Measurements from ENCODE around the gene NFKBIB.
"Not testable (repeated sequence)": the region's sequence is repeated elsewhere in the genome, so short reads cannot be mapped to it uniquely, and the experiment has no call there.

Gene NFKBIB, protein sequence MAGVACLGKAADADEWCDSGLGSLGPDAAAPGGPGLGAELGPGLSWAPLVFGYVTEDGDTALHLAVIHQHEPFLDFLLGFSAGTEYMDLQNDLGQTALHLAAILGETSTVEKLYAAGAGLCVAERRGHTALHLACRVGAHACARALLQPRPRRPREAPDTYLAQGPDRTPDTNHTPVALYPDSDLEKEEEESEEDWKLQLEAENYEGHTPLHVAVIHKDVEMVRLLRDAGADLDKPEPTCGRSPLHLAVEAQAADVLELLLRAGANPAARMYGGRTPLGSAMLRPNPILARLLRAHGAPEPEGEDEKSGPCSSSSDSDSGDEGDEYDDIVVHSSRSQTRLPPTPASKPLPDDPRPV

DNA sequence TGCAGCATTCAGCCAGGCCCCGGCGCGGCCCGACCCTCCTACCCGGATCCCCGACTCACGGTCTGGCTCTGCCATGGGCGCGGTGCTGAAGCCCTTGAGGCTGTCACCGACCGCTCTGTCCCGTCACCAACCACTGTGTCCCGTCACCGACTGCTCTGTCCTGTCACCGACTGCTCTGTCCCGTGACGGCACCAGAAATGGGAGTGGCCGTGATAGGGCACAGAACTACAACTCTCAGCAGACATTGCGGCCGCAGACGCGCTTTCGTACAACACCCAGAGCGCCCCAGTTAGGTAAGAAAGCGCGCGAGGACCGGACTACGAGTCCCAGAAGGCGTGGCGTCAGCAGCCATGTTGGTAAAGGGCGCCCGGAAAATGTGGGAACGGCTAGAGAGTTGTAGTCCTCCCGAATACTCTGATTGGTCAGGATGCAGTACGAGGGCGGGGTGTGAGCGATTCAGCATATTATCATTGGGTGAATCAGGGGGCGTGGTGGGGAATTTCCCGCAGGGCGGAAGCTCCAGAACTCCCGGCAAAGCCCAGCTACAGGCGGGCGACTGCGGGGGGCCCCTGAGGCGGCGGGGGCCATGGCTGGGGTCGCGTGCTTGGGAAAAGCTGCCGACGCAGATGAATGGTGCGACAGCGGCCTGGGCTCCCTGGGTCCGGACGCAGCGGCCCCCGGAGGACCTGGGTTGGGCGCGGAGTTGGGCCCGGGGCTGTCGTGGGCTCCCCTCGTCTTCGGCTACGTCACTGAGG is at the start of gene NFKBIB, which contains the start of gene SIRT2:
Gene NFKBIB (plus strand): TSS at position 523 of the 755 bp plus-strand sequence. CDS start 64 bp downstream, at position 587.
Gene SIRT2 (minus strand): TSS at position 172 of the 755 bp plus-strand sequence. CDS start 97 bp downstream, at position 75.
- DNase-seq, result peak; percentile 100

DNA sequence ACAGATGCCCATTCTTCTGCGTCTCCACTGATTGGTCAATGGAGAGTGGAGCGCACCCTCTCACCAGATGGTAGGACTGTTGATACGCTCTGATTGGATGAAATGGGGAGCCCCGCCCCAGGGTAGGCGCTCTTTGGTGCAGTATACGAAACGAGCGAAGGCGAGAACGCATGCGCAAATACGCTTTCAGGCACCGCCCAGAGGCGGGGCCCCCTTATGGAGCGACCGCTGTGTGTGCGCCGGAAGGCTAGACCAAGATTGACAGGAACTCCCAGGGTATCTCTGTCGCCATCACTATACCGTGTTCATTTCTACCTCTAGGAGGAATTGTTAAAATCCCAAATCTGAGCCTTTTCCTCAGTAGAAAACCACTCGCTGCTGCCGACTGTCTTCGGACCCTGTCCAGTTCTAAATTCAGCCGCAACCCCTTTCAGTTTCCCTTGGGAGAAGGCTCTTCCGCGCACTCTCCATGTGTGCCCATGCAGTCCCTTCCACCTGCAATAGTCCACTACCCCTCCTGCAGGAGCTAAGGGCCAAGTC is 49.3 kb upstream of the NFKBIB start:
- DNase-seq, result no peak

DNA sequence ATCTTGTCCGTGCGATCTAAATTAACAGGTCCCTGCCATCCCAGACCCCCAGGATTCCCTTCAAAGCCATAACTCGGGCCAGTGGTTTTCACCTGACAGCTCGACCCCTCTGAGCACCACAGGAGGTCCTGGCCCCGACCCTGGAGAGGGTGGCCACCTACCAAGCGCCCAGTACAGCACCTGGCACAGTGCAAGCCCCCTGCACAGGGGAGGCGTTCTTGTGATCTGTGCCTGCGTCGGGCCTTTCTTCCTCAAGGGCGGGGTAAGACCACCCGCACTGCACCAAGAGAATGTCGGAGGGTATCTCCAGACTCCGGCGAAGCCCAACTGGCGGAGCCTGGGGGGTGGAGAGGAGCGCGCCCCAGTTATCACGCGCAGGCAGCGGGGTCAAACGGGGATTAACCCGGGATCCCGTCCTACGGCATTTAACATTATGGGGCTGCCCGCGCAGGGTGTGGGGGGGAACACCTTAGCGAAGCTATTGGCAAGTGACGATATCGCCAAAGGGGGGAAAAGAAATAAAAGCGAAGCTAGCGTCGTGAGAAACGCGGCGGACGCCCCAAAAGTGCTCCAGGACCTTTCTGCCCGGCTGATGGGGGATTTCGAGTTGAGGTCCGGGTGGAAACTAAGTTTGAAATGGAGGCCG is 48.7 kb upstream of the NFKBIB start:
- DNase-seq, result peak; percentile 57

DNA sequence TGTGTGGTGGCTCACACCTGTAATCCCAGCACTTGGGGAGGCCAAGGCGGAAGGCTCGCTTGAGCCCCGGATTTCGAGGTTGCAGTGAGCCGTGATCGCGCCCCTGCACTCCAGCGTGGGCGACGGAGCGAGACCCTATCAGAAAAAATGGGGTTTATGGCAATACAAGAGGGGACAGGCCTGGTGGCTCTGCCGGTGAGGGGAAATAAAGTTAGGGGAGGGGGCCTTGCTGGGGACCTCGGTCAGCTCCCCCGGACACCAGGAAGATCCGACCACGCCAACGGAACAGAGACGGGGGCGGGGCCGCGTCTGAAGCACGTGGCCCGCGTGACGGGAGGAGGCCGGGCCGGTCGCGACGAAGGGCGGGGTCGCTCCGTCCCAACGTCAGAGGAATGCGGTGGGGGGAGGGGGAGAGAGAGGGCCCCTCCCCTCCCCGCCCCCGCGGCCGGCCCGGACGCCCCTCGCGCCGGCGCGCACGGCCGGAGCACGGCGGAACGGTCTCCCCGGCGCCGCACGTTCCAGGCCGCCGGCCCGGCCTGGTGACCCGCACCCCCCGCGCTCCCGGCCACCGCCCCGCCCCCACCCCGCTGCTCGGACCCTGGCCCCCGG is 48.0 kb upstream of the NFKBIB start:
- peak; percentile 93 for DNase-seq

DNA sequence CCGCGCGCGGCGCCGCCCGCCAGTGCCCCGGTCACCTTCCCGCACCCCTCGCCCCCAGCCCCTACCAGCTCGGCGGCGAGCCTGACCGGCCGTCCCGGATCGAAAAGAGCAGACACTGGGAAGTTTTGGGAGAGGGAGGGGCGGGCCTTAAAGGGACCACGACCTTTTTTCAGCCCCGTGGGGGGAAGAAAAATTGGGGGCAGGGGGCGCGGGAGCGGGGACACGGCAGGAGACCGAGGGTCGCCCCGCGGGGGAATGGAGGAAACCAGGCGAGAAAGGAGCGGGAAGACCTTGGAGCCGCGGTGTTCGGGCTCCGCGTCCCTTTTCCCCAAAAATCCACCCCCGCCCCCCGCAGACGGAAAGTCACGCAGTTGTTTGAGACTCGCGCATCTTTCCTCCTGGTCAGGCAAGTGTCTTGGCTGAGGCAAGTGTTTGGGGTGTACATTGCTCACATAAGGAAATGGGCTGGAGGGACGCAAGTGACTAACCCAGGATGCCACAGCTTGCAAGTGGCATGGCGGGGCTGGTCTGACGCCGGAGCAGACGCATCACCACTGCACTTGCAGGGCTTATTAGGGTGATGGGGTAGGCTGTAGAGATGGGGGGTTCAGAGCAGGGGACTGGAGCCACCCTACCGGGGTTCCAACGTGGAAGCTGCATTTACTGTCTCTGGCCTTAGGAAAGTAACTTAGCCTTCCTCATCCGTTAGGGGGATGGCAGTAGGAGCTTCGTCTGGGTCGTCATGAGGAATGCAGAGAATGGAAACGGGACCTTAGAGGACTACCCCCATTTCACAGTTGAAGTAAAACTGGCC is 47.3 kb upstream of the NFKBIB start:
- DNase-seq, result peak; percentile 73

DNA sequence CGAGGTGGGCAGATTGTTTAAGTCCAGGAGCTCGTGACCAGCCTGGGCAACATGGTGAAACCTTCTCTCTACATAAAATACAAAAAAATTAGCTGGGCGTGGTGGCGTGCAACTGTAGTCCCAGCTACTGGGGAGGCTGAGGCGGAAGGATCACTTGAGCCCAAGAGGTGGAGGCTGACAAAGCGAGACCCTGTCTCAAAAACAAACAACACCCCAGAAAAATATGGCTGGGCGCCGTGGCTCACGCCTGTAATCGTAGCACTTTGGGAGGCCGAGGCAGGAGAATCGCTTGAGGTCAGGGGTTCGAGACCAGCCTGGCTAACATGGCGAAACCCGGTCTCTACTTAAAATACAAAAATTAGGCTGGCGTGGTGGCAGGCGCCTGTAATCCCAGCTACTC is 46.6 kb upstream of the NFKBIB start:
- DNase-seq, result no peak

DNA sequence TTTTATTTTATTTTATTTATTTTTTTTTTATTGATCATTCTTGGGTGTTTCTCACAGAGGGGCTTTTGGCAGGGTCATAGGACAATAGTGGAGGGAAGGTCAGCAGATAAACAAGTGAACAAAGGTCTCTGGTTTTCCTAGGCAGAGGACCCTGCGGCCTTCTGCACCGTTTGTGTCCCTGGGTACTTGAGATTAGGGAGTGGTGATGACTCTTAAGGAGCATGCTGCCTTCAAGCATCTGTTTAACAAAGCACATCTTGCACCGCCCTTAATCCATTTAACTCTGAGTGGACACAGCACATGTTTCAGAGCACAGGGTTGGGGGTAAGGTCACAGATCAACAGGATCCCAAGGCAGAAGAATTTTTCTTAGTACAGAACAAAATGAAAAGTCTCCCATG is 44.8 kb upstream of the NFKBIB start:
- not testable (repeated sequence) for DNase-seq

DNA sequence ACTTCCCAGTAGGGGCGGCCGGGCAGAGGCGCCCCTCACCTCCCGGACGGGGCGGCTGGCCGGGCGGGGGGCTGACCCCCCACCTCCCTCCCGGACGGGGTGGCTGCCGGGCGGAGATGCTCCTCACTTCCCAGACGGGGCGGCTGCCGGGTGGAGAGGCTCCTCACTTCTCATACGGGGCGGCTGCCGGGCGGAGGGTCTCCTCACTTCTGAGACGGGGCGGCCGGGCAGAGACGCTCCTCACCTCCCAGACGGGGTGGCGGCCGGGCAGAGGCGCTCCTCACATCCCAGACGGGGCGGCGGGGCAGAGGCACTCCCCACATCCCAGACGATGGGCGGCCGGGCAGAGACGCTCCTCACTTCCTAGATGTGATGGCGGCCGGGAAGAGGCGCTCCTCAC is 44.0 kb upstream of the NFKBIB start:
- DNase-seq, result not testable (repeated sequence)

DNA sequence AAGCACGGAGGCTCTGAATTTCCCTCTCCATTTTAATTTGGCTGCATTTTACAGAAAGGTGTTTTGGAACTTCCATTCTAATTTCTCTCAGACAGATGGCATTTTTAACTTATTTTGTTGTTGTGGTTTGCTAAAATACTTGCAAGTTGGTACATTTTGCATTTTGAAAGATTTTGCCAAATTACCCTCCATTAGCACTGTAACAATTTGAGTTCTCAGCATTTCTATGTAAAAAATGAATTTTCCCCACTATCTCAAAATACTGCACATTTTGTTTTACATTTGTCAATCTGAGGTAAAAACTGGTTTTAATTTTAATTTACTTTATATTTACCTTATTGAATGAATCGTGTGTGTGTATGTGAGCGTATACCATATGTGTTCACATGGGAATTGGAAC is 43.0 kb upstream of the NFKBIB start:
- DNase-seq, result no peak

DNA sequence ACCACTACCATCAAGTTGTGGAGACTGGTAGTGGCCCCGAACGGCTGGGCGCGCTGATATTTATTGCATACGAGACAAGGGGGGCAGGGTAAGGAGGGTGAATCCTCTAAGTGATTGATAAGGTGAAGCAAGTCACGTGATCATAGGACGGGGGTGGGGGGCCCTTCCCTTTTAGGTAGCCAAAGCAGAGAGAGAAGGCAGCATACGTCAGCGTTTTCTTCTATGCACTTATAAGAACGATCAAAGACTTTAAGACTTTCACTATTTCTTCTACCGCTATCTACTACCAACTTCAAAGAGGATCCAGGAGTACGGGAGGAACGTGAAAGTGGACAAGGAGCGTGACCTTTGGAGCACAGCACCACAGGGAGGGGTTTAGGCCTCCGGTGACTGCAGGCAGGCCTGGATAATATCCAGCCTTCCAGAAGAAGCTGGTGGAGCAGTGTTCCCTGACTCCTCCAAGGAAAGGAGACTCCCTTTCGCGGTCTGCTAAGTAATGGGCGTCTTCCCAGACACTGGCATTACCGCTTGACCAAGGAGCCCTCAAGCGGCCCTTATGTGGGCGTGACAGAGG is 40.1 kb upstream of the NFKBIB start:
- not testable (repeated sequence) for DNase-seq

DNA sequence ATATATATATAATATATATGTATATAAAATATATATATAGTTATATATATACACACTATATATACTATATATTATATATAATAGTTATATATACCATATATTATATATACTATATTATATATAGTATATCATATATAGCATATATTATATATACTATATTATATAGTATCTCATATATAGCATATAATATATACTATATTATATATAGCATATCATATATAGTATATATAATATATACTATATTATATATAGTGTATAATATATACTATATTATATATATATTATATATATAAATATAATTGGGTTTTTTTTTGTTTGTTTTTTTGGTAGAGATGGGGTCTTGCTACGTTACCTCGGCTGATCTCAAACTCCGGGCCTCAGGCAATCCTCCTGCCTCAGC is 38.4 kb upstream of the NFKBIB start:
- no peak for DNase-seq

DNA sequence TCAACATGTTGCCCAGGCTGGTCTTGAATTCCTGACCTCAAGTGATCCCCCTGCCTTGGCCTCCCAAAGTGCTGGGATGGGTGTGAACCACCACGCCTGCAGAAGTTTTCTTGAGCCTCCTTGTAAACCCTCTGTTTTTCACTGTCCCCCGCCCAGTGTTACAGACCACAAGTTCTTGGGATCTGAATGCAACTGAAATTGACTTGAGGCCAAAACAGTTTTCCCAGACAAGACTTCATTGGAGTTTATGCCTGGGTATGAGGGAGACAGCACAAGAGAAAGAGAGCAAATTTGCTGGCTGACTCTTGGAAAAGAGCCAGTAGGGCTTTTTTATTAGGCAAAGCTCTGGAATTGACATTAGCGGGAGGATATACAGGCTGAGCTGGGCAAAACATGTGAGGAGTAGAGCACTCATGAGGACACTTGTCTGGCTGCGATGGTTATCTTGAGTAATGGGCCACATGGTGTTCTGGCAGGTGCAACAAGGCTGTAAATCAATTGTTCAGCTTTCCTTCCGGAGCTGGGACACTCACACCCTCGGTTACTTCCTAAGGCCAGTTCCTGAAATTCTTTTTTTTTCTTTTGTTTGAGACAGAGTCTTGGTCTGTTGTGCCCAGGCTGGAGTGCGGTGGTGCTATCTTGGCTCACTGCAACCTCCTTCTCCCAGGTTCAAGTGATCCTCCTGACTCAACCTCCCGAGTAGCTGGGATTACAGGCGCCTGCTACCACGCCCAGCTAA is 37.3 kb upstream of the NFKBIB start:
- no peak for DNase-seq

DNA sequence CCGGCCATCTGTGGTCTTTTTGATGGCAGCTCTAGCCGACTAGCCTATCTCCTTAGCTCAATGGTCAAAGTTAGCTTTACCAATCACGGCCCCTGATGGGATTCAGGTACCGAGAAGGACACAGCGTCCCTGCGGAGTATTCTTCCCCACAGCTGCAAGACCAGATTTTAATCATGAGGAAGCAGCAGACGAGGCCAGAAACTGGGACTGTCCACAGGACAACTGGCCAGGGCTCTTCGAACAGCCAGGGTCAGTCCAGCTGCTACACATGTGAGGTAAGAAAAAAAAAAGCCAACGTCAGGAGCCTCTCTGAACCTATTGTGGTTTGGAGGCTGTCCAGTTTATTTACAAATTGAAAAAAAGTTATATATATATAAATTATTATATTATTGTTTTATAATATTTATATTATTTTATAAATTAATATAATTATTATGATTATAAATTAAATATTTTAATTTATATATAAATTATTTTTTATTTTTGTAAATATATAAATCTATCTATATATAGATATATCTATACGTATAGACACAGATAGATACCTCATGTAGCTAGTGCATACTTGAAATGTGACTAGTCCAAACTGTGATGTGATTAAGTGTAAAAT is 32.5 kb upstream of the NFKBIB start:
- DNase-seq, result no peak

DNA sequence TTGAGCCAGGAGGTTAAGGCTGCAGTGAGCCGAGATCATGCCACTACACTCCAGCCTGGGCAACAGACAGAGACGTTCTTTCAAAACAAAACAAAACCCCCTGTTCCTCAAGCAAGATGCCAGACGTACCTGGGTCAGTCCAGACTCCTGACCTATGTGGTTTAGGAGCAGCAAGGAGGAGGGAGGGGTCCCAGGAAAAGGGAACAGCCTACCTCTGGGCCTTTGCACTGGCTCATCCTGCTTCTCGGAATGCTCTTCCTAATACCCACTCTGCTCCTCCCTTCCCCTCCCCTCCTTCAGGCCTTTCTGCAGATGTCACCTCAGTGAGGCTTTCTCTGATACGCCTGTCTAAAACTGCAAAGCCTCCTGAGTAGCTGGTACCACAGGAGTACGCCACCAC is 31.2 kb upstream of the NFKBIB start:
- DNase-seq, result no peak

DNA sequence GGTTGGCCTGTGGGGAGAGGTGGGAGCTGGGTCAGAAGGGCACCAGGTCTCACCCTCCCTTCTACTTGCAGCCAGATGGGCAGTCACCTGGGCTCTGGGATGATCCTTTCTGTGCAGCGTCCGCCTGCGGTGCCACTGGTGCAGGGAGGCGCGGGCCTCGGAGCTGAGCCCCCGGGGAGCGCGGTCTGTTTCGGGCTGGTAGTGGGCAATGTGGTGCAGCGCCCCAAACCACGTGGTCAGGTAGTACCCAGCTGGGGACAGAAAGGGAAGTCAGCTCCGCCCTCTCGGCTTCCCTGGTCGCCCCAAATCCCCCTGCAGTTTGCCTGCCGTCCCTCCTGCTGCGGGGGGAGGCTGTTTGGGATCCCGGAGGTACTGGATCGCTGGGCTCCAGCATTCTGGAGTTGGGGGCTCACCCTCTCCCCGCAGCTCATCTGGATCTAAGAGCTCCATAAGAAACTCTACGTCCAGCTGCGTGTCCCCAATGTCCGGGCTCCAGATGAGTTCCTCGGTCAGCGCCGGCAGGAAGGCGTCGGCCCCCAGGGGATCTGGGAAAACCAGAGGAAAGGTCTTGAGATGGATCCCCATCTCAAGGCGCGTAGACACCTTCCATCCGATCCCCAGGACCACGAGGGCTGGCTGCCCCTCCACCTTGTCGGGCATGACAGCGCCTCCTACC is 30.5 kb upstream of the NFKBIB start:
- no peak for DNase-seq

DNA sequence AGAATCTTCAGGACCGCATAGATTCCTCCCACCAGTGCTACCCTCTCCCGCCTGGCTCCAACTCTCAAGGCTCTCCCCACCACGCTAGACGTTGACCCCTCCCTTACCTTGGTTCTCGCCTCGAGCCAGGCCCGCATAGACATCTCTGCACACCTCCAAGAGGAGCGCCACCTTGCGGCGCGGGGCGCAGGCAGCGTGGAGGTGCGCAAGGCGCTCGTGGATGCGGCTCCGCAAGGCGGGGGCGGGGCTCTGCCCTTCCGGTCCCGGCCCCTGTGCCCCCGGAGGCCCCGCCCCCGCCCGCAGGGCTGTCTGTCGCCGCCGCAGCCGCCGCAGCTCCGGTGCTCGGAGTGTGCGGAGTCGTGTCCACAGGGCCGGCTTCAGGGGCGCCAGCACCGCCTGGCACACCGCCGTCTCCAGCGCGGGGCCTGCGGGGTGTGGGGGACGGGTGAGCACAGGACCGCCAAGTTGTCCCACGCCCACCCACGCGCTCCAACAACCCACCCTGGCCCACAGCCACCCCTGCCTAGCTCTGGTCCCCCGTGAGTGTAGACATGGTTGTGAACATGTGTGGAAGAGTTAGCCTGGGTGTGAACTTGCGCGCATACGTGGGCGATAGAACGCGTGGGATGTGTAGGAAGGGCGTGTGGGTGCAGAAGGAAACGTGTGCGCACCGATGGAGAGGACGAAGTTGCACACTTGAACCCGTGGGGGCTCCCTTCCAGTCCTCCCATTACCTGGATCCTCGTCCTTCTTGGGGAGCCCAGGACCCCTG is 29.7 kb upstream of the NFKBIB start:
- no peak for DNase-seq

DNA sequence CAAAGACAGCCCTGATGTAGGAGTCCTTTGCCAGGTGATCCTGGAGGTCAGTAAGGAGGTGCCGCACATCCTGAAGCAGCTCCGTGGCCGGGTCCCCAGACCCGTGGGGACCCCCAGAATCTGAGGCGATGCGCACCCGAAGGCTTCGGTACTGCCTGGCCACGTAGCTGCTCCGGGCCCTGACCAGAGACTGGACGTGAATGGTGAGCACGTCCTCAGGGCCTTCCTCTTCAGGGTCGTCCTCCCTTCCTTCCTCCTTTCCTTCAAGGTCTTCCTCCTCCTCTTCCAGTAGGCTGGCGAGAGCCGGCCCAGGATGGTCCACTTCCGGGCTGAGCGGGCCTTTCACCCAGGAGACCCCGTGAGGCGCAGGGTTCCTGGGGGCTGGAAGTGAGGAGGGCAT is 29.2 kb upstream of the NFKBIB start:
- DNase-seq, result no peak

DNA sequence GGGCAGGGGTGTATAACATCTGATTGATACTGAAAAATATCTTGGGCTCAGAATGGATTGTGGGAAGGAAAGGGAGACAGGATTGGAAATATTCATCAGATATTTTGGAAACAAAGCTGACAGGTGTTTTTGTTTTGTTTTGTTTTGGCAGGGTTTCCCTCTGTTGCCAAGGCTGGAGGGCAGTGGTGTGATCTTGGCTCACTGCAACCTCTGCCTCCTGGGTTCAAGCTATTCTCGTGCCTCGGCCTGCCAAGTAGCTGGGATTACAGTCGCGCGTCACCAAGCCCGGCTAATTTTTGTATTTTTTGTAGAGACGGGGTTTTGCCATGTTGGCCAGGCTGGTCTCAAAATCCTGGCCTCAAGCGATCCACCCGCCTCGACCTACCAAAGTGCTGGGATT is 26.4 kb upstream of the NFKBIB start:
- DNase-seq, result not testable (repeated sequence)

All from NK-92 treated with Interleukin-12 subunit alpha and Interleukin-12 subunit beta, amount 100 ng/mL, for 24 hours (cell line).